Aorta (tissue), 5 donors: ENCODE results near the gene OR5A1. TPM values are rescaled to one million over a fixed set of nuclear protein-coding genes. Genes with fewer than 3 reads are reported as not detected.
"Not testable (repeated sequence)": the region's sequence is repeated elsewhere in the genome, so short reads cannot be mapped to it uniquely, and the experiment has no call there.

Experiments used
- ATAC-seq: fragments of 200-7000 bp; cut with Tn5 transposase; one replicate; pipeline ENCODE4 v1.9.1; 2022; ENCODE audit warnings: moderate library complexity; ENCODE audit not compliant: low FRiP score
- DNase-seq, 2 donors: peaks; one replicate each; pipeline ENCODE4 v3.0.0-alpha.2; 2020
- H3K27ac ChIP-seq, 2 donors: one replicate each; pipeline ENCODE4 v1.5.1; 2013; ENCODE audit warnings: low read length in 2 of 2, mild to moderate bottlenecking in 2 of 2, moderate library complexity in 2 of 2, control low read depth in 1 of 2, inconsistent platforms in 1 of 2, low read depth in 1 of 2
- H3K27me3 ChIP-seq, 2 donors: one replicate each; pipeline ENCODE4 v1.6.1; 2013; ENCODE audit warnings: control low read depth in 1 of 2, low read length in 1 of 2, mild to moderate bottlenecking in 1 of 2, moderate library complexity in 1 of 2; ENCODE audit not compliant: insufficient read depth in 2 of 2, control insufficient read depth in 1 of 2
- H3K36me3 ChIP-seq, 2 donors: one replicate each; pipeline ENCODE4 v1.6.1; 2013; ENCODE audit warnings: control low read depth in 1 of 2, low read length in 1 of 2, mild to moderate bottlenecking in 1 of 2; ENCODE audit not compliant: insufficient read depth in 2 of 2, control insufficient read depth in 1 of 2
- H3K4me1 ChIP-seq, 2 donors: one replicate each; pipeline ENCODE4 v1.6.1; 2013; ENCODE audit warnings: low read length in 2 of 2, control low read depth in 1 of 2, mild to moderate bottlenecking in 1 of 2, moderate library complexity in 1 of 2; ENCODE audit not compliant: insufficient read depth in 2 of 2, control insufficient read depth in 1 of 2
- H3K4me3 ChIP-seq, 2 donors: one replicate each; pipeline ENCODE4 v1.5.1; 2013; ENCODE audit warnings: low read length in 2 of 2, control low read depth in 1 of 2, mild to moderate bottlenecking in 1 of 2
- H3K9me3 ChIP-seq: one replicate; pipeline ENCODE4 v1.6.1; 2013; ENCODE audit warnings: mild to moderate bottlenecking, low read length; ENCODE audit not compliant: control insufficient read depth
- WGBS, 2 donors: extraction: QIAGEN DNeasy Blood & Tissue Kit; methylation state at CpG; one replicate each; pipeline ENCODE4 v1.1.7; 2013; 5-methylcytosine and 5-hydroxymethylcytosine counted together
- intact Hi-C, 2 donors: fragments of 100-400 bp; cut with DNase I; formaldehyde crosslinking; loops; one replicate each; pipeline versions ENCODE4 v1.14.2 to v1.15.0; 2022
- polyA plus RNA-seq, 2 donors: library from polyadenylated mRNA; stranded (reverse); fragments of 200-250 nt; gene quantifications; one replicate each; pipeline ENCODE4 v1.2.3, GENCODE V29; 2013
- total RNA-seq, 2 donors: library from RNA; stranded (reverse); fragmentation: NEBNext Ultra II Directional; extraction: Animal tissue kit (Norgen Biotek cat#: 25700); gene quantifications; one replicate each; pipeline ENCODE4 v1.2.1, GENCODE V29; 2021
- donor health status: healthy with polysubstance abuse.
- donor health status: Bipolar disorder and iron deficiency.
- donor health status: DM: no; HTN: no; CAD: no.
- donor health status: DM: no; HTN: no; CAD: no.
- donor health status: DM: yes; HTN: yes; CAD: no.

The OR5A1 gene
- total and polyA plus RNA-seq, 4 donors, result not detected

GRCh38 chr11:59418156-59418555 is 18.1 kb upstream of the OR5A1 start:
- Histone ChIP-seq H3K4me1 (no peaks in the 10 kb centered on the region), H3K4me3 (no peak overlapping the region), H3K27me3 (no peaks in the 10 kb centered on the region), H3K36me3 (no peaks in the 10 kb centered on the region), H3K27ac (no peak overlapping the region), H3K9me3 (peaks cover 2% of the 10 kb centered on the region)
- intact Hi-C loops, result no loop called here
- no peak for ATAC-seq
- DNase-seq, result no peak
- whole genome bisulfite sequencing, 2 donors, result 61 to 66% methylated on average over 2 of the region's 2 CpGs

GRCh38 chr11:59423835-59424234 is 12.4 kb upstream of the OR5A1 start:
- ATAC-seq (no peak), DNase-seq (no peak)
- Histone ChIP-seq H3K27ac (no peak overlapping the region), H3K9me3 (no peaks in the 10 kb centered on the region), H3K36me3 (no peaks in the 10 kb centered on the region), H3K27me3 (no peaks in the 10 kb centered on the region), H3K4me1 (no peaks in the 10 kb centered on the region), H3K4me3 (no peak overlapping the region)
- WGBS, 2 donors, result 70 to 76% methylated on average over 2 of the region's 2 CpGs
- intact Hi-C loops, result no loop called here

- no peak overlapping the region for H3K4me3 ChIP-seq
- H3K9me3 ChIP-seq, result no peaks in the 10 kb centered on the region
- intact Hi-C loops, result no loop called here
- 47 to 49% methylated on average over 4 of the region's 4 CpGs for WGBS, 2 donors
- H3K27me3 ChIP-seq, result no peaks in the 10 kb centered on the region
- H3K4me1 ChIP-seq, result no peaks in the 10 kb centered on the region
- H3K27ac ChIP-seq, result no peak overlapping the region
- DNase-seq, result no peak
- no peaks in the 10 kb centered on the region for H3K36me3 ChIP-seq
- ATAC-seq, result no peak
Measured at GRCh38 chr11:59425131-59425530, 11.1 kb upstream of the OR5A1 start.

GRCh38 chr11:59426361-59427067 is 9.8 kb upstream of the OR5A1 start, which contains the start of gene OR5A2:
OR5A2 (minus strand) TSS chr11:59426413; CDS start chr11:59422953, 3,460 bp downstream.
- Histone ChIP-seq H3K4me3 (no peak within 1 kb of the TSS), H3K27ac (no peak within 1 kb of the TSS), H3K36me3 (no peaks in the 10 kb centered on the region), H3K27me3 (peaks cover 0 to 2% of the 10 kb centered on the region in 2 donors), H3K9me3 (no peaks in the 10 kb centered on the region), H3K4me1 (no peaks in the 10 kb centered on the region)
- intact Hi-C loops, result no loop called here
- DNase-seq, result no peak
- WGBS, 2 donors, result 39 to 51% methylated on average over 5 of the region's 5 CpGs
- ATAC-seq, result no peak

- Histone ChIP-seq H3K36me3 (no peaks in the 10 kb centered on the region), H3K4me3 (no peak overlapping the region), H3K27me3 (peaks cover 0 to 2% of the 10 kb centered on the region in 2 donors), H3K4me1 (no peaks in the 10 kb centered on the region), H3K27ac (no peak overlapping the region), H3K9me3 (no peaks in the 10 kb centered on the region)
- DNase-seq (no peak), ATAC-seq (no peak)
- intact Hi-C loops, result no loop called here
Measured at GRCh38 chr11:59427068-59427382, 9.2 kb upstream of the OR5A1 start.

- Histone ChIP-seq H3K4me1 (no peaks in the 10 kb centered on the region), H3K9me3 (no peaks in the 10 kb centered on the region), H3K4me3 (no peak overlapping the region), H3K36me3 (no peaks in the 10 kb centered on the region), H3K27ac (no peak overlapping the region), H3K27me3 (peaks cover 0 to 2% of the 10 kb centered on the region in 2 donors)
- intact Hi-C loops, result no loop called here
- ATAC-seq (no peak), DNase-seq (no peak)
- whole genome bisulfite sequencing, 2 donors, result 51 to 58% methylated on average over 4 of the region's 4 CpGs
Measured at GRCh38 chr11:59429924-59430516, 6.2 kb upstream of the OR5A1 start.

- WGBS, 2 donors, result 81% methylated on average over 7 of the region's 7 CpGs
- ATAC-seq (no peak), DNase-seq (no peak)
- Histone ChIP-seq H3K4me3 (no peak overlapping the region), H3K4me1 (no peaks in the 10 kb centered on the region), H3K27ac (no peak overlapping the region), H3K9me3 (no peaks in the 10 kb centered on the region), H3K27me3 (no peaks in the 10 kb centered on the region), H3K36me3 (no peaks in the 10 kb centered on the region)
- intact Hi-C loops, result no loop called here
Measured at GRCh38 chr11:59437770-59438169, 1.5 kb downstream of the OR5A1 start.

- H3K4me3 ChIP-seq, intact Hi-C loops, H3K27me3 ChIP-seq, DNase-seq, H3K36me3 ChIP-seq, H3K4me1 ChIP-seq, H3K9me3 ChIP-seq, ATAC-seq, H3K27ac ChIP-seq: not testable (repeated sequence)
- 77 to 92% methylated on average over 1 of the region's 1 CpG for WGBS, 2 donors
Measured at GRCh38 chr11:59445624-59446023, 9.4 kb downstream of the OR5A1 start.

GRCh38 chr11:59448484-59448883 is 12.2 kb downstream of the OR5A1 start:
- Histone ChIP-seq H3K4me3 (no peak overlapping the region), H3K4me1 (no peaks in the 10 kb centered on the region), H3K36me3 (no peaks in the 10 kb centered on the region), H3K9me3 (peaks cover 3% of the 10 kb centered on the region), H3K27ac (no peak overlapping the region), H3K27me3 (no peaks in the 10 kb centered on the region)
- 65 to 72% methylated on average over 2 of the region's 2 CpGs for WGBS, 2 donors
- no peak for ATAC-seq
- intact Hi-C loops, result no loop called here
- no peak for DNase-seq
